CD4-positive, alpha-beta T cell treated with Interleukin-1 beta for 1 hour (primary cell): ENCODE results near the gene CHD9.
"Not testable (repeated sequence)": the region's sequence is repeated elsewhere in the genome, so short reads cannot be mapped to it uniquely, and the experiment has no call there.

ENCODE experiments used
- DNase-seq, 2 donors: peaks; one replicate each; pipeline ENCODE4 v3.0.0-alpha.2; 2020 to 2022

CHD9 gene

DNA sequence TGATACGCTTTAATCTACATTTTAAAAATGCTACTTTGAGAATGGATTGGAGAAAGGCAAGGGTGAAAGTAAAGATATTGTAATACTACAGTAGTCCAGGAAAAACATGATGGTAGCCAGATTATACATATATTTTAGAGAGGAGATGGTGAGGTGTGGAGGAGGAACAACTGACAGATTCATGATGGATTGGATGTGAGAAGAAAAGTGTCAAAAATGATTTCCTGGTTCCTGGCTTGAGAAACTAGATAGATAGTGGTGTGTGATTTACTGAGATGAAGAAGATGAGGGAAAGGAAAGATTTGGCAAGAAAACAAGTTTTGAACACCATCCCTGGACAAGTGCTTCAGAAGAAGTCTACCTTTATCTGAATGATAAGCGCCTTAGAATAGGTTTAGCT lies 80.5 kb downstream of the CHD9 start:
- DNase-seq, result no peak

DNA sequence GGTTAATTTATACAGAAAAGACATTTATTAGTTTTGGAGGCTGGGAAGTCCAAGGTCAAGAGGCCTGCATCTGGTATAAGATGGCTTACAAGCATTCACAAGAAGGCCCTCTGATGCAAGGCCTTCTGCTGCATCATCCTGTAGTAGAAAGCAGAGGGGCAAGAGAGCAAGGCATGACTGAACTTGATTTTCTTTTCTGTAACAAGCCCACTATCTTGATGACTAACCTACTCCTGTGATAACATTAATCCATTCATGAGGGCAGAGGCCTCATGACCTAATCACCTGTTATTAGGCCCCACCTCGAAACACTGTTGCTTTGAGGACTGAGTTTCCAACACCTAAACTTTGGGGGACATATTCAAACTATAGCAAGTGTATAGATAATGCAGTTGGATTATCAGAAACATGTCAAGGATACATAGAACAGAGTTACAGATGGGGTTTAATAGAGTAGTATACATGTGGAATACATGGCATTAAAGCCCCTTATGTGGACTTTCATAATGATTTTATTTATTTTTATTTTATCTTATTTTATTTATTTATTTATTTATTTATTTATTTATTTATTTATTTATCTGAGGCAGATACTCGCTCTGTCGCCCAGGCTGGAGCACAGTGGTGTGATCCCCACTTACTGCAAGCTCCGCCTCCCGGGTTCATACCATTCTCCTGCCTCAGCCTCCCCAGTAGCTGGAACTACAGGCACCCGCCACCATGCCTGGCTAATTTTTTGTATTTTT lies 88.2 kb downstream of the CHD9 start:
- DNase-seq, result no peak

DNA sequence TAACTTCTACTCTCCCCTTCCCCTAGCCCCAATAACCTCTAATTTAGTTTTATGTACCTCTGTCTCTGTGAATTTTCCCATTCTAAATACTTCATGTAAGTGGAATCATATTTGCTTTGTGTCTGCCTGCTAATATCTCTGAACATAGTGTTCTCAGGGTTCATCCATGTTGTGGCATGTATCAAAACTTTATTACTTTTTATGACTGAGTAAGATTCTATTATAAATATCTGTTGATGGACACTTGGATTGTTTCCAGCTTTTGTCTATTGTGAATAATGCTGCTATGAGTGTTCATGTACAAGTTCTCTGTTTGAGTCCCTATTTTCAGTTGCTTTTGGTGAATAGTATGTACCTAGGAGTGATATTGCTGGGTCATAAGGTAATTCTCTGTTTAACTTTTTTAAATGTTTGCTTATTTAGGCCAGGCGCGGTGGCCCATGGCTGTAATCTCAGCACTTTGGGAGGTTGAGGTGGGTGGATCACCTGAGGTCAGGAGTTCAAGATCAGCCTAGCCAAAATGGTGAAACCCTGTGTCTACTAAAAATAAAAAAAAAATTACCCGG lies 92.8 kb downstream of the CHD9 start:
- DNase-seq, result no peak

GRCh38 chr16:53150769-53151168 lies 96.0 kb downstream of the CHD9 start:
- DNase-seq, result no peak

DNA sequence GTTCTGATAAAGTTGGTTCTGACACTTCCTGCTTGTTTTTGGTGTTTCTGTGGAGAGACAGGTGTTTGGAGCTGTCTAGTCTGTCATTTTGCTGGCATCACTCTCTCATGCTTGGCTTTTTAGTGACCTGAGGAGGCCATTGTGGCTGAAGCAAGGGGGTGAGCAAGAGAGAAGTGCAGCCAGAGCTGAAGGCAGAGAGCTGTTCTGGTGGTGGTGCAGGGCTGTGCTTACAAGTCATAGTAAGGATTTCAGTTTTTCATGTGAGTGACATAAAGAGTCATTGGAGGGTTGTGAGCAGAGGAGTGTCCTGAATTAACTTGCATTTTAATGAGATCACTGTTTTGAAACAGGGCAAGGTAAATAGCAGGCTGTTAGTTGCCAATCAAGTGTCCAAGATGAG lies 97.5 kb downstream of the CHD9 start:
- no peak for DNase-seq

DNA sequence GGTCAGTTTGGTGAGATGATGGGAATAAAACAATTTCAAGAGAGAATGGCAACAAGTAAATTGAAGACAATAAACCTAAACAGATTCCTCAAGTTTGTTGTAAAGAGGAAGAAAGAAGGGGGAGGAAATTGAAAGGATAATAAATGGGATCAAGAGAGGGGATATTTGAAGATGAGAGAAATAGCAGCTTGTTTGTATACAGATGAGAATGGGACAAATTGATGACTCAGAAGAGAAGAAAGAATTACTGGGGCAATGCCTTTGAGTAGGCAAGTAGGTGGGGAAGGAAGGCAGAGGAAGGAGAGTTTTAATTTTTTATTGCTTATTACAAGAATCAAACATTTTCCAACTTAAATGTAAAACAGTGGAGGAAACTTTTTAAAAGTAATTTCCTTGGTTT lies 98.3 kb downstream of the CHD9 start:
- DNase-seq, result no peak

GRCh38 chr16:53154513-53154912 lies 99.7 kb downstream of the CHD9 start:
- DNase-seq, result no peak

- DNase-seq, result no peak
Observed at GRCh38 chr16:53156516-53156915, 101.7 kb downstream of the CHD9 start.

DNA sequence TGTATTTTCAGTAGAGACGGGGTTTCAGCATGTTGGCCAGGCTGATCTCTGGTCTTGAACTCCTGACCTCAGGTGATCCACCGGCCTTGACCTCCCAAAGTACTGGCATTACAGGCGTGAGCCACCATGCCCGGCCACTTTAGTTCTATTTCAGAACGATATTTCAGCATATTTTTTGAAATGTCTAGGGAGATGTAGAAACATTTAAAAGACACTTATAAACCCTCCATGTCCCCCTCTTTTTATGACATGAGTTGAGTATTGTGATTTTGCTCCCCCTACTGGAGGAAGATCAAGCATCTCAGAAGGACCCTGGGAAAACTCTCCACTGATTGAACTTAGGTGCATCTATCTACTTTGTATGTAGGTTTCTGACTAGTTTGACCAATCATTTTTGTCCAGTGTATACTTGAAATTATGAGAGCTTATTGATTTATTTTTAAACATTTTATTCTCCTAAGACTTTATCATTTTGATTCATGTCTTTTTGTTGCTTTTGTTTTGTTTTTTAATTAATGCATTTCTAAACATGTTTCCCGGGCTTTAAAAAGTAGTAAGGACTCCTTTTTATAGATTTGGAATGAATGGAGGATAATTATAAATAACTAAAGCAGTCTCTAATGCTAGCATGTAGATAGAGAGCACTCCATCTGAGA lies 105.1 kb downstream of the CHD9 start:
- DNase-seq, result peak; percentile 4 to 65

GRCh38 chr16:53166099-53166498 lies 111.3 kb downstream of the CHD9 start:
- no peak for DNase-seq

DNA sequence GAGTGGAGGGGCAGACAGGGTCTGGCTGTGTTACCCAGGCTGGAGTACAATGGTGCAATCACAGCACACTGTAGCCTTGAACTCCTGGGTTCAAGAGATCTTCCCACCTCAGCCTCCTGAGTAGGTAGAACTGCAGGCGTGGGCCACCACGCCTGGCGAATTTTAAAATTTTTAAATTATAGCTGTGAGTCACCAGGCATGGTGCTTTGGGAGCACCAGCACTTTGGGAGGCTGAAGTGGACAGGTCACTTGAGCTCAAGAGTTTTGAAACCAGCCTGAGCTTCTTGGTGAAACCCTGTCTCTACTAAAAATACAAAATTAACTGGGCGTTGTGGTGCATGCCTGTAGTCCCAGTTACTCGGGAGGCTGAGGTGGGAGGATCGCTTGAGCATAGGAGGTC lies 114.0 kb downstream of the CHD9 start:
- DNase-seq, result no peak

- DNase-seq, result no peak
Observed at GRCh38 chr16:53172517-53172916, 117.7 kb downstream of the CHD9 start.

- DNase-seq, result no peak
Observed at GRCh38 chr16:53175118-53175517, 120.3 kb downstream of the CHD9 start.

GRCh38 chr16:53176434-53176833 lies 121.6 kb downstream of the CHD9 start:
- DNase-seq, result no peak

DNA sequence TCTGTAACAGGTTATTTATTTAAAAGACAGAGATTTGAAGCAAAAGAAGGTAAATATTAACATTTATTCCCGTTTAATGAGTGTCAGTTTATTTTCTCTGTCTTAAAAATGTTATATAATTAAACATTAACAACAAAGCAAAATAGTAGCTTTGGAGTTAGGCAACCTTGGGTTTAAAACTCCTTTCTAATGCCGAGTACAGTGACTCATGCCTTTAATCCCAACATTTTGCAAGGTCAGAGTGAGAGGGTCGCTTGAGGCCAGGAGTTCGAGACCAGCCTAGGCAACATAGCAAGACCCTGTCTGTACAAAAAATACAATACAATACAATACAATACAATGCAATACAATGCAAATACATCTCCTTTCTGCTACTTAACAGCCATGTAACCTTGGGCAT lies 128.7 kb downstream of the CHD9 start:
- no peak for DNase-seq

DNA sequence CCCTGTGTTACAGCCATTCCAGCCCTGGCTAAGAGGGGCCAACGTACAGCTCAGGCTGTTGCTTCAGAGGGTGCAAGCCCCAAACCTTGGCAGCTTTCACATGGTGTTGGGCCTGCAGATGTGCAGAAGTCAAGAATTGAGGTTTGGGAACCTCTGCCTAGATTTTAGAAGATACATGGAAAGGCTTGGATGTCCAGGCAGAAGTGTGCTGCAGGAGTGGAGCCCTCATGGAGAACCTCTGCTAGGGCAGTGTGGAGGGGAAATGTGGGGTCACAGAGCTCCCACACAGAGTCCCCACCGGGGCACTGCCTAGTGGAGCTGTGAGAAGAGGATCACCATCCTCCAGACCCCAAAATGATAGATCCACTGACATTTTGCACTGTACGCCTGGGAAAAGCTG lies 130.9 kb downstream of the CHD9 start:
- not testable (repeated sequence) for DNase-seq

- no peak for DNase-seq
Observed at GRCh38 chr16:53187775-53188174, 133.0 kb downstream of the CHD9 start.

DNA sequence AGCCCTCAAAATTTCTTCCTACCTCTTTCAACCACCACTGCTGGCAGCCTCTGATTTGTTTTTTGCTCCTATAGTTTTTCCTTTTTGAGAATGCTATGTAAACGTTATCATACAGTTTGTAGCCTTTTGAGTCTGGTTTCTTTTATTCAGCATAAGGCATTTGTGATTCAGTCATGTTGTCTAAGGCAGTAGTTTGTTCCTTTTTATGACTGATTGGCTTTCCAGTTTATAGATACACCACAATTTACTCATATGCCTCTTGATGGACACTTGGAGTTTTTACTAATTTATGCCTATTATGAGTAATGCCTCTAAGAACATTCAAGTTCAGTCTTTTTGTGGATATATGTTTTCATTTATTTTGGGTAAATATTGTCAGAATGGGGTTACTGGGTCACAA lies 136.6 kb downstream of the CHD9 start:
- no peak for DNase-seq

DNA sequence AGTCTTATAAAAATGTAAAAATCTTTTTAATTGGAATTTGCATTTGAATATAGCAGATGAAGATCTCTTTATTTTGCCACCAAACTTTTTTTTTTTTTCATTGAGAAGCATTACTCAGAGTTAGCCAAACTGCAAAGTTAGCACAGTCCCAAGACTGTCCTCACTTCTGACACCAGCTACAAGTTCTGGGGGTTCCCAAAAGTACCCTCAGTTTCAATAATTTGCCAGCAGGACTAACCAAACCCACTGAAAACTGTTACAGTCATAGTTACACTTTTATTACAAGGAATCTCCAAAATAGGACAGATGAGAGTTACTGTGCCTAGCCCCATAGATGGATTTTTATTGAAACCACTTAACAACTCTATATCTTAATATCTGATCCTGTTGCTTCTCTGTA lies 144.1 kb downstream of the CHD9 start:
- DNase-seq, result no peak

GRCh38 chr16:53201900-53202299 lies 147.1 kb downstream of the CHD9 start:
- DNase-seq, result no peak

- no peak for DNase-seq
Observed at GRCh38 chr16:53202398-53202797, 147.6 kb downstream of the CHD9 start.

DNA sequence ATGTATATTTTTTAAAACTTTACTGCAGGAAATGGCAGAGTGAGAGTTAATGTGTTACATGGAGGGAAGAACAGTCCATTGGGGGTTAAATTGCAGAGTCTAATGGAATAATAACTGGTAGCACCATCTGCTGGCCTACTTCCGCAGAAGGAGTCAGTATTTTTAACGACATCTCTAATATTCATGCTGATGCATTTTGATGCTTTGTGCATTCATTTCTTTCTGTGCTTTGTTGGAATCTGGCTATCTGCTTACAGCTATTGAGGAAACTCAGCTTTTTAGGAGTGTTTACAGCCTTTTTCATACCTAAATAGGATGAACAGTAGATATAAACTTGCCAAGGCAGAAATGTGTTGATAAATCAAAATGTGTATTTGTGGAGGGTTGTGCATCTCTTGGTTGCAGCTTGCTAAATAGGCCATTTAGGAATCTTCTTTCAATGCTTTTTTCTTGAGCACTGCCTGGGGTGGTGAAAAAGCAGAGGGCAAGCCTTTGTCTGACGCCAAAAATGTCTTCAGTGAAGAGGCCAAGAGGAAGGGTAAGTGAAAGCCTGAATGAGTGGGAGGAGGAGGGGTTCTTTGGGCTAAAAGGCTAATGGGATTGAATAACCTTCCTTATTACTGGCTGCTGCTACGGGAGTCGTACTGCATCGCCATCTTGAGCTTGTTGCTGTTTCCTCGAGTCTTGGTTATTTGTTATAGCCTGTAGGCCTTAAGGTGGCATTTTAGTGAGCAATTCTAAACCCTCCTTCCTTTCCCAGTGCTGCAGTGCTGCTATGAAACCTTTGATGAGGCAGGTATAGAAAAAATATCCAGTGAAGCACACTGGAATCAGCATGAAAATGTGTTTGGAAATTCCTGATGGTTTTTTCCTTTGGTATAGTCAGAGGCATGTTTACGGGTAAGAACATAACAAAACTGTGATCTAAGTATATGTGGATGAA lies 153.3 kb downstream of the CHD9 start:
- DNase-seq, result peak; percentile 15 to 29

GRCh38 chr16:53209429-53209828 lies 154.6 kb downstream of the CHD9 start:
- no peak for DNase-seq
